ENCODE data around the gene MMP11. TPM values are rescaled to one million over a fixed set of nuclear protein-coding genes. Genes with fewer than 3 reads are reported as not detected.
A peak's percentile ranks its signal among the peaks of the same experiment; 100 is the strongest.

The MMP11 gene
- total and polyA plus RNA-seq, 2 of the 13 experiments (the other 11 are each of a cell fraction or from before 2014, with no cell fraction given), result 8.9 to 28.6 TPM

- no peak for TF ChIP-seq ZNF407 (CRISPR knock-in tag; IDR thresholded peaks at IDR 0.05; ENCODE audit: not compliant biosample characterization)
- peak; percentile 72 for TF ChIP-seq TAF1 (CRISPR knock-in tag; IDR thresholded peaks at IDR 0.05)
- TF ChIP-seq REL (CRISPR knock-in tag; conservative IDR thresholded peaks at IDR 0.05), result peak; percentile 81; the same call in 1 of the 2 replicates
- TF ChIP-seq NONO (IDR thresholded peaks at IDR 0.05), result no peak
- peak; percentile 76; the same call in 1 of the 2 replicates for TF ChIP-seq NONO (CRISPR knock-in tag; conservative IDR thresholded peaks at IDR 0.05)
- peak; percentile 33; the same call in 1 of the 2 replicates for TF ChIP-seq ZNF503 (CRISPR knock-in tag; IDR thresholded peaks at IDR 0.05)
- TF ChIP-seq GLI4 (CRISPR knock-in tag; IDR thresholded peaks at IDR 0.05; ENCODE audit: borderline replicate concordance), result no peak
- no peak for TF ChIP-seq NFYB (CRISPR knock-in tag; IDR thresholded peaks at IDR 0.05)
- TF ChIP-seq ZNF232 (CRISPR knock-in tag; IDR thresholded peaks at IDR 0.05; ENCODE audit: borderline replicate concordance), result 0 out of 2 replicates have a peak, but pooled peaks have one; percentile 75
- TF ChIP-seq, protein P1, sequence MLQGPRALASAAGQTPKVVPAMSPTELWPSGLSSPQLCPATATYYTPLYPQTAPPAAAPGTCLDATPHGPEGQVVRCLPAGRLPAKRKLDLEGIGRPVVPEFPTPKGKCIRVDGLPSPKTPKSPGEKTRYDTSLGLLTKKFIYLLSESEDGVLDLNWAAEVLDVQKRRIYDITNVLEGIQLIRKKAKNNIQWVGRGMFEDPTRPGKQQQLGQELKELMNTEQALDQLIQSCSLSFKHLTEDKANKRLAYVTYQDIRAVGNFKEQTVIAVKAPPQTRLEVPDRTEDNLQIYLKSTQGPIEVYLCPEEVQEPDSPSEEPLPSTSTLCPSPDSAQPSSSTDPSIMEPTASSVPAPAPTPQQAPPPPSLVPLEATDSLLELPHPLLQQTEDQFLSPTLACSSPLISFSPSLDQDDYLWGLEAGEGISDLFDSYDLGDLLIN (CRISPR knock-in tag; IDR thresholded peaks at IDR 0.05; ENCODE audit: borderline replicate concordance), result no peak
- TF ChIP-seq RFXAP (CRISPR knock-in tag; IDR thresholded peaks at IDR 0.05; ENCODE audit: borderline replicate concordance), result 0 out of 2 replicates have a peak, but pooled peaks have one; percentile 74
- TF ChIP-seq, protein P2, sequence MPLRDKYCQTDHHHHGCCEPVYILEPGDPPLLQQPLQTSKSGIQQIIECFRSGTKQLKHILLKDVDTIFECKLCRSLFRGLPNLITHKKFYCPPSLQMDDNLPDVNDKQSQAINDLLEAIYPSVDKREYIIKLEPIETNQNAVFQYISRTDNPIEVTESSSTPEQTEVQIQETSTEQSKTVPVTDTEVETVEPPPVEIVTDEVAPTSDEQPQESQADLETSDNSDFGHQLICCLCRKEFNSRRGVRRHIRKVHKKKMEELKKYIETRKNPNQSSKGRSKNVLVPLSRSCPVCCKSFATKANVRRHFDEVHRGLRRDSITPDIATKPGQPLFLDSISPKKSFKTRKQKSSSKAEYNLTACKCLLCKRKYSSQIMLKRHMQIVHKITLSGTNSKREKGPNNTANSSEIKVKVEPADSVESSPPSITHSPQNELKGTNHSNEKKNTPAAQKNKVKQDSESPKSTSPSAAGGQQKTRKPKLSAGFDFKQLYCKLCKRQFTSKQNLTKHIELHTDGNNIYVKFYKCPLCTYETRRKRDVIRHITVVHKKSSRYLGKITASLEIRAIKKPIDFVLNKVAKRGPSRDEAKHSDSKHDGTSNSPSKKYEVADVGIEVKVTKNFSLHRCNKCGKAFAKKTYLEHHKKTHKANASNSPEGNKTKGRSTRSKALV (CRISPR knock-in tag; IDR thresholded peaks at IDR 0.05), result peak; percentile 86
Measured at GRCh38 chr22:23767673-23768548, 4.7 kb upstream of the MMP11 start, which contains the start of gene CHCHD10 (continued).
